NT2/D1 (cell line): ENCODE results near the gene UBXN10.

Experiments used
- YY1 ChIP-seq: IDR thresholded peaks from 2 replicates; pipeline ENCODE4 v1.6.1; 2011; ENCODE audit not compliant: insufficient read length, insufficient read depth
- ZNF274 ChIP-seq: IDR thresholded peaks from 2 replicates; pipeline ENCODE4 v1.6.1; 2011; ENCODE audit warnings: mild to moderate bottlenecking, low read depth, low read length

DNA sequence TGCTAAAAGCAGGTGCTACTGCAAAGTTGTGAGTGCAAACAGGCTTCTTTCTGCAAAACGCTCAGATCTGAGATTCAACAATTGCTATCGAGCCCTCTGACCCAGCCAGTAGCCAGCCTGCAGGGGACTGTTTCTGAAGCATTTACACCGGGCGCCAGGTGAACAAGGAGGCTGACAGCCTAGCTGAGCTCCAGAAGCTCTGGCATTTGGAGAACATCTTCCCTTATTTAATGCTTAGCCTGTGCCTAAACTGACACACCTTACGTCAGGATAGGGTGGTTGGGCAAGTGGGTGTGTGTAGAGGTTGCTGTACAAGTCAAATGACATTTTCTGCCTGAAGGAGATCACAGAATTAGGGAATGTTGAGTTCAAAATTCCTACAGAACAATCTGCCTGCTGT lies 16.3 kb downstream of the UBXN10 start:
- no peak for TF ChIP-seq ZNF274
- no peak for TF ChIP-seq YY1
